Right ventricle myocardium inferior (tissue), 1 donor: ENCODE data around the gene FSTL4. TPM values are rescaled to one million over a fixed set of nuclear protein-coding genes. Genes with fewer than 3 reads are reported as not detected.
A peak's percentile ranks its signal among the peaks of the same experiment; 100 is the strongest.

Source experiments
- ATAC-seq: fragments of 200-7000 bp; cut with Tn5 transposase; one replicate; pipeline ENCODE4 v1.9.1; 2020; ENCODE audit warnings: mild to moderate bottlenecking, moderate library complexity
- DNase-seq: peaks from one replicate; pipeline ENCODE4 v3.0.0; 2021; ENCODE audit errors: missing footprints
- intact Hi-C: fragments of 100-400 bp; cut with DNase I; formaldehyde crosslinking; loops from one replicate; pipeline ENCODE4 v1.11.0; 2022
- total RNA-seq: library from RNA; stranded (reverse); fragmentation: NEBNext Ultra II Directional; extraction: Animal tissue kit (Norgen Biotek cat#: 25700); gene quantifications from one replicate; pipeline ENCODE4 v1.2.1, GENCODE V29; 2021
- donor health status: DM: no; HTN: yes; CAD: no; lungs with severe emphysema.

The FSTL4 gene
- total RNA-seq, 1 donor from 2014 or later: not detected

GRCh38 chr5:133243196-133243595 lies 369.1 kb downstream of the FSTL4 start:
- ATAC-seq: no peak

GRCh38 chr5:133242221-133242835 lies 370.0 kb downstream of the FSTL4 start:
- ATAC-seq (no peak), DNase-seq (peak; percentile 31)
- intact Hi-C loops: no loop called here

More at GRCh38 chr5:133243196-133243595, 369.1 kb downstream of the FSTL4 start:
- DNase-seq: no peak
- intact Hi-C loops: no loop called here

DNA sequence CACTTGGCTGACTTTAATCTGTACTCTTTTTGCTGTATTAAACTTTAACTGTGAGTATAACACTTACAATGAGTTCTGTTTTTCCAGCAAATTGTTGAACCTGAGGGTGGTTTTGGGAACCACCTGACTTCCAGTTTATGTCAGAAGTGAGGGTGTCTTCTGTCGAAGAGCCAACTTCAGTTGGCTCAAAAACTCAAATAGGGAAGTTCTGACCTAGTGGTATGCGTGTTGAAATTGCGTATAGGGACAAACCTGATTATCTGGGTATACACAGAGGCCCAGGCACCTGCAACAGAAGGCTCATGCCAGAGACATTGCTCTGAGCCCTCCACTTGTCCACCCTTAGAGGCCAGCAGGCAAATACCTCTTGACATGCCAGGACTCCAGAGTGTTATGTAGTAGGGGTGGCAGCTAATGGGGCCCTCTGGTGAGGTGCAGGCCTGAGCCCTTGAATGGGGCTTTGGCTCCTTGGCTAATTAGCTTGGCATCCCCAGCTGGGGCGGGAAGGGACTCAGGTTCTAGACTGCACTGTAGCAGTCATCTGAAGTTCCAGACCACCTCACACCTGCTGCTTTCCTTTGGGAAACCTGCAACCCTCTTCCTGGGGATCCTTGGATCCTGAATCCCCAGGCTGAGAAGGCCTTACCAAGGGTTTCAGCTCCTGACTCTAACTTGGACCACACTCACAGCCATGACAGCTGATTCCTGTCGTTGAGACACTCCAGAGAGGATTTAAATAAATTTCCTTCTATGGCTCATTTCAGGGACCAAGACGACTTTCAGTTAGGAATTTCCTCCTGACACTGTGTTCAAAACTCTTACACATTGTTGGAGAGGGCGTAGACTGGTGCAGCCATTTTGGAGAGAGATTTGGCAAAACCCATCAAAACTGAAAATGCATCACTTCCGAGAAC lies 370.9 kb downstream of the FSTL4 start:
- no peak for DNase-seq
- intact Hi-C loops: no loop called here
- ATAC-seq: no peak

DNA sequence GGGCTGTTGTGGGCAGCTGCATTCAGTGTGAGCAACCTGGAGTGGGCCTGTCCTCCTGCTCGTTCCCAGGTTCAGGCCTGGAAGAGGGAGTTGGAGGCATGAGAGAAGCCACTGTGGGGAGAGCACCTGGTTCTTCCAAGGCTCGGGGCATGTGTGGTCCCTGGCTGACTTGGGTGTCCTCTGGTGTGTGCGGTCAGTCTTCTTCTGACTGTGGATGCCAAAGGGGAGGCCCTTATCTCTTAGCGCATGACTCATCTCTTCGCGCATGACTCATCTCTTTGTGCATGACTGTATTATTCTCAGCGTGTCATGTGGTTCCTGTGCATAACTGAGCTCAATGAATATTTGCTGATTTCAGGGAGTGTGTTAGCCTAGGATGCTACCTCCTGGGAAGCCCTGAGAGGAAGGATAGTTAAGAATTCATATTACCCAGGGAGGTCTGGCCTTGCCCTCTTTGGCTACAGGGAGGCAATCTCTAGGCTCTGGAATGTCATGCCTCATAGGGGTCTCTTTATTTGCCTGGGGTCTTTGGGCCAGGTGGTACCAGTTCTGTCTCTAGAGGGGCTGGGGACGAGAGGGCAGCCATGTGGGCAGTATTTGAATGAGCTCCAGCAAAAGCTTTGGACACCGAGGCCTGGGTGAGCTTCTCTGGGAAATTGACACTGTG lies 371.8 kb downstream of the FSTL4 start:
- intact Hi-C loops: no loop called here
- DNase-seq (no peak), ATAC-seq (peak; percentile 46)

GRCh38 chr5:133238426-133239205 lies 373.7 kb downstream of the FSTL4 start:
- ATAC-seq (no peak), DNase-seq (peak; percentile 22)
- intact Hi-C loops: no loop called here

DNA sequence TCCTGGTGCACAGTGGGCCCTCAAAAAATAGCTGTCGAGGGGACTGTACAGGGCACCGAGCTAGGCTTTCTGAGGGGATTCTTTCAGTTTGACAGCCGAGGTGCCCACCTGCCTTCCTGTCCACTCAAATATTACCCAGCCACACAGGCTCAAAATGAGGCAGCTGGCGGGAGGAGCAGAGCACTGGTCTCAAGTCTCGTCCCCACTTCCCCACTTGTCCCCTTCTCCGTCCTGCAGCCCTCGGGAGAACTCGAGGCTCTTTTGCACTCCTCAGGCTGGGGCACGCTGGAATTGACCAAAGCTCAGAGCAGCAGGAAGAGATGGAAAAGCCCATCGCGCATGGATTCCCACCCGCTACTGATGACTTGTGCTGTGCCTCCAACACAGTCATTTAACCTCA lies 375.4 kb downstream of the FSTL4 start:
- intact Hi-C loops: no loop called here
- ATAC-seq: no peak
- peak; percentile 41 for DNase-seq

DNA sequence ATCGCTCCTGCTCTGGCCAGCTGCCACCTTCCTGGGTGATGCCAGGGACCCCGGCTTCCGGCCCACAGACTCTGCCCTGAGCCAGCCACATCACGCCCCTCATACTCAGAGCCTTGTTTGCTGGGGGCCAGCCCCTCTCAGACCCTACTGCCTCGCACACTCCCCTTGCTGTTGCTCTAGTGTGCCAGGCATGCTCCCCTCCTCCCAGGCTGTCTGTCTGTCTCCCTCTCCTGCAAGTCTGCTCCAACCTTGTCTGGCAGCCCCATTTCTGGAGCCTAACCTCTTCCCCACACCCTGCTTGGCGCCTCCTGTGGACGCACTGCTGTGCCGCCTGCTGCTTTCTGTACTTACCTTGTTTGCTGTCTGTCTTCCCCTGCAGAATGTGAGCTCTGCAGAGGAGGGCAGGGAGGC lies 375.8 kb downstream of the FSTL4 start:
- DNase-seq (peak; percentile 28), ATAC-seq (no peak)
- intact Hi-C loops: no loop called here

- ATAC-seq (no peak), DNase-seq (peak; percentile 25)
- intact Hi-C loops: no loop called here
These were observed 376.5 kb downstream of the FSTL4 start for GRCh38 chr5:133235696-133236426.

- ATAC-seq (no peak), DNase-seq (no peak)
- intact Hi-C loops: no loop called here
These were observed 377.4 kb downstream of the FSTL4 start for GRCh38 chr5:133234911-133235310.

DNA sequence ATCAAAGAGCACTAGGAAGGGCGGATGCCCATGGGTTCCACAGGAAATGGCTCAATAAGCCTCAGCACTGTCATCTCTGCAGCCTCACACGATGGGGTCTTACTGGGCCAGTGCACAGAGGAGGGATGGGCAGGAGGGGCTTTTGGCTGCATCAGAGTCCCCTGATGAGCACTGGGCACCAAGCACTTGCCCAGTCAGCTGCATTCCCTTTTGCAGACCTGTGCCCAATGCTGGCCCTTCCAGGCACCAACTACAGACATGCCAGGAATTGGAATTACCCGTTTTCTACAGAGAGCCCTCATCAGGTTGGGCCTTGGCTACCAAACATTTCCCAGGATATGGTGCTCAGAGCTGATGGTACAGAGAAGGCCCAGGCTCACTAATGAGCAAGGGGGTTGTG lies 378.1 kb downstream of the FSTL4 start:
- intact Hi-C loops: no loop called here
- ATAC-seq (no peak), DNase-seq (no peak)

- DNase-seq: no peak
- intact Hi-C loops: no loop called here
- no peak for ATAC-seq
These were observed 378.7 kb downstream of the FSTL4 start for GRCh38 chr5:133233616-133234015.

- intact Hi-C loops: no loop called here
- DNase-seq: no peak
- ATAC-seq: no peak
These were observed 379.4 kb downstream of the FSTL4 start for GRCh38 chr5:133232911-133233310.

DNA sequence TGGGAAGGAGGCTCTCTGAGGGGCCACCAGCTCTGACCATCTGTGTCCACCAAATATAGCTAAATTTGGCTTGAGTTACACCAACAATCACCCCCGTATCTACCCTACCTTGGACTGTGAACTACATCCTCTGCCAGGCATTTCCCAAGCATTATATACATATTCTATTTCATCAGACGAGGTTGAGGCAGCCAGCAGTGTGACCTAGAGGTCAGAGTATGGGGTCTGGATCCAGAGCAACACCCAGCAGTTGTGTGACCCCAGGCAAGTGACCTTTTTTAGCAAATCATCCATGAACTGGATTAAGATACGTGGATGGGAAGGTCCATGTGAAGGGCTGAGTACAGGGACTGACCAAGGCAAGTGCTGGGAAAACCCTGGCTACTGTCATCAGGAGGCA lies 379.9 kb downstream of the FSTL4 start:
- DNase-seq: no peak
- no peak for ATAC-seq
- intact Hi-C loops: no loop called here

- DNase-seq: no peak
- no peak for ATAC-seq
- intact Hi-C loops: no loop called here
These were observed 380.3 kb downstream of the FSTL4 start for GRCh38 chr5:133232011-133232410.

DNA sequence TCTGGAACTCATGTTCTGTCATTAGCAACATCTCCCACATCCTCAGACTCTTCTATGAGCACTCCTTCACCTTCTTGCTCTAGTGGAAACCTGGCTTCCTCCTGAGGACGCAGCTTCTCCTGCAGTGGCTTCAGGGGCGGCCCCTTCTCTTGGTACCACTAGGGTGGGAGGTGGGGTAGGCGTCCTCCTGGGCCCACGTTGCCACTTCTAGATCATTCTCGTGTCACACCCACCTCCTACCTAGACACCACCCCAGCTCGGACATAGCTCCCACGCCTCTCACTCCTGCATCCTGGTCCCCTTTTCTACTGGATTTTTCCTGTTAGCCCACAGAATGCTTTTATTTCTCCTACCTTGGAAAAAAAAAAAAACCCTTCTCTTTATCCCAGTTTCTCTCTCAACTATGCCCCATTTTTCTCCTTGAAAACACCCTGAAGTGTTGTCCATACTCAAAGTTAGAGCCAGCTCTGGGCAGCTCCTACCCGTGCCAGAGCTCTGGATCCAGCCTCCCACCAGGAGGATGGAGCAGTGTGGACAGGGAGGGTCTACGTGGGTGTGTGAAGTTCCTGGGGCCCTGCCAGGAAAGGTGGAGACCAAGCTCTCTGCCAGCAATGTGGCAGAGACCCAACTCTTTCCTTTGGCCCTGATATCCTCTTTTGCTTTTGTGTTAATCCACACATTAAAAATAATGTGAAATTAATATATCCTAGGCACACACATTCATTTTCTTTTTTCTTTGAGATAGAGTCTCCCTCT lies 381.3 kb downstream of the FSTL4 start:
- DNase-seq (no peak), ATAC-seq (no peak)
- intact Hi-C loops: no loop called here

DNA sequence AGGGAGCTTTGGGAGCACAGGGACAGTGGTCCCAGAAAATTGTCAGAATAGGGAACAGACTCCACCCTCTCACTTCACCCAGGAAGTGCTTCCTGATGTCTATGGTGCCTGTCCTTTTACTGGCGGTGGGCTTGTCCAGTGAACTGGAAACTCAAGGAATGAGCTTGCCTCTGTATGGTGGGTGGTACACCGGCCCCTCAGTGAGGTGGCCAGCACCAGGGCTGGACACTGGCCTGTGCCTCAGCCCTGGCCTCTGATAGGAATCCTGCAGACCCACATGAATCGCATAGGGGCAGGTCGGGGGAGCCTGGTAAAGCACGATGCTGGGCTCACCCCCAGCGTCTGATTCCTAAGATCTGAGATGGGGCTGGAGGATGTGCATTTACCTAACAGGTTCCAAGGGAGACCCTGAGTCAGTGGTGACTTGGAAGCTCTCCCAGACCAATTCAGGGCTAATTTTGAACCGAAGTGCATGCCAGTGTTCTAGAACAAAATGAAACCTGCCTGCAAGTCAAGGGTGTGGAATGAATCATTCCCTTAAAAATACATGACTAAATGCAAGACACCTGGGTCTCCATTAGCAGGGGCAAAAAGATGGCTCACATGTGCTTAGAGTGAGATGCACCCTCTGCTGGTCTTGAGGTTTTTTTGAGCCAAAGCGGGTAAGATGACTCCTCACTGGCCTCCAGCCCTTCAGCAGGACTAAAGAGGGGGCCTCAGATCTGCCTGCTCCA lies 382.2 kb downstream of the FSTL4 start:
- intact Hi-C loops: no loop called here
- ATAC-seq (no peak), DNase-seq (no peak)

DNA sequence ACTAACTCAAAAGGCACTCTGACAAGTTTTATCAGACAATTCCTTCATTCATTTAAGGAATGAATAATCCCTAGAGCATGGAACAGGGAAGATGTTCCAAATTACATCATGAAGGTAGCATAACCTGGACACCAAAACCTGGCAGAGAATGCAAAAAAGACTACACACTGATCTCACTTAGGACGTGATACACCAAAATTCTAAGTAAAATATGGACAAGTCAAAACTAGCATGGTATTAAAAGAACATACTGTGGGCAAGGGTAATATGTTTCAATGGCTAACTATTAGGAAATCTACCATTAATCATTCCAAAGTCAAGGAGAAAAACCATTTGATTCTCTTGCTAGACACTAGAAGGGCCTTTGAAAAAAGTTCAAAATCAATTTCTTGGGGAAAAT lies 384.0 kb downstream of the FSTL4 start:
- intact Hi-C loops: no loop called here
- DNase-seq (no peak), ATAC-seq (no peak)
